Cardiac muscle cell (in vitro differentiated cells and primary cell): Measurements from ENCODE around the gene METTL26. TPM values are rescaled to one million over a fixed set of nuclear protein-coding genes. Genes with fewer than 3 reads are reported as not detected.

Source experiments
- DNase-seq, 2 donors: peaks; one replicate each; pipeline versions ENCODE4 v3.0.0 to v3.0.0-alpha.2; 2010 to 2017; ENCODE audit warnings: low read depth in 1 of 2, low spot score in 1 of 2
- H3K27ac ChIP-seq: fragments of 200-600 bp; sonication (generic); 2 replicates; pipeline ENCODE4 v1.5.1; 2016
- H3K27me3 ChIP-seq: fragments of 200-600 bp; sonication (generic); 2 replicates; pipeline ENCODE4 v1.6.0; 2016; ENCODE audit warnings: control low read depth
- H3K36me3 ChIP-seq: fragments of 200-600 bp; sonication (generic); 2 replicates; pipeline ENCODE4 v1.5.1; 2016; ENCODE audit warnings: control low read depth
- H3K4me1 ChIP-seq: fragments of 200-600 bp; sonication (generic); 2 replicates; pipeline ENCODE4 v1.8.1; 2017; ENCODE audit warnings: low read depth, mild to moderate bottlenecking, mixed run types
- H3K4me3 ChIP-seq: fragments of 200-600 bp; sonication (generic); 2 replicates; pipeline ENCODE4 v1.5.1; 2016; ENCODE audit warnings: mild to moderate bottlenecking
- H3K9me3 ChIP-seq: fragments of 200-600 bp; sonication (generic); 2 replicates; pipeline ENCODE4 v1.5.1; 2017; ENCODE audit warnings: low read depth, mild to moderate bottlenecking, control low read depth
- polyA plus RNA-seq: library from polyadenylated mRNA; unstranded; fragments of >200 nt; fragmentation: Nextera tagmentation; extraction: Ambion mirVana; gene quantifications from 2 replicates; pipeline ENCODE4 v1.2.1, GENCODE V29; 2016
- total RNA-seq: library from RNA; depleted of rRNA; stranded (reverse); fragments of >200 nt; gene quantifications from 2 replicates; pipeline ENCODE4 v1.2.3, GENCODE V29; 2016
- TF ChIP-seq, protein P1 (sequence below): IDR thresholded peaks from 2 replicates; pipeline ENCODE4 v1.5.1; 2012; ENCODE audit warnings: low read depth, mild to moderate bottlenecking, low read length

The METTL26 gene
- total and polyA plus RNA-seq, 2 experiments from 2014 or later = 153 to 196 TPM

- no peak for DNase-seq
- H3K9me3 ChIP-seq = no peaks in the 10 kb centered on the region
- TF ChIP-seq, protein P1, sequence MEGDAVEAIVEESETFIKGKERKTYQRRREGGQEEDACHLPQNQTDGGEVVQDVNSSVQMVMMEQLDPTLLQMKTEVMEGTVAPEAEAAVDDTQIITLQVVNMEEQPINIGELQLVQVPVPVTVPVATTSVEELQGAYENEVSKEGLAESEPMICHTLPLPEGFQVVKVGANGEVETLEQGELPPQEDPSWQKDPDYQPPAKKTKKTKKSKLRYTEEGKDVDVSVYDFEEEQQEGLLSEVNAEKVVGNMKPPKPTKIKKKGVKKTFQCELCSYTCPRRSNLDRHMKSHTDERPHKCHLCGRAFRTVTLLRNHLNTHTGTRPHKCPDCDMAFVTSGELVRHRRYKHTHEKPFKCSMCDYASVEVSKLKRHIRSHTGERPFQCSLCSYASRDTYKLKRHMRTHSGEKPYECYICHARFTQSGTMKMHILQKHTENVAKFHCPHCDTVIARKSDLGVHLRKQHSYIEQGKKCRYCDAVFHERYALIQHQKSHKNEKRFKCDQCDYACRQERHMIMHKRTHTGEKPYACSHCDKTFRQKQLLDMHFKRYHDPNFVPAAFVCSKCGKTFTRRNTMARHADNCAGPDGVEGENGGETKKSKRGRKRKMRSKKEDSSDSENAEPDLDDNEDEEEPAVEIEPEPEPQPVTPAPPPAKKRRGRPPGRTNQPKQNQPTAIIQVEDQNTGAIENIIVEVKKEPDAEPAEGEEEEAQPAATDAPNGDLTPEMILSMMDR = no peak
- no peaks in the 10 kb centered on the region for H3K36me3 ChIP-seq
- peak overlapping the region; percentile 1 for H3K27ac ChIP-seq
- no peaks in the 10 kb centered on the region for H3K27me3 ChIP-seq
- H3K4me3 ChIP-seq = no peak overlapping the region
- no peaks in the 10 kb centered on the region for H3K4me1 ChIP-seq
These were observed 25.2 kb upstream of the METTL26 start for GRCh38 chr16:661184-661821.

- no peak overlapping the region for H3K4me3 ChIP-seq
- TF ChIP-seq, protein P1 = peak; percentile 39
- DNase-seq = peak; percentile 86 to 96
- H3K4me1 ChIP-seq = no peaks in the 10 kb centered on the region
- H3K9me3 ChIP-seq = no peaks in the 10 kb centered on the region
- no peaks in the 10 kb centered on the region for H3K27me3 ChIP-seq
- H3K36me3 ChIP-seq = no peaks in the 10 kb centered on the region
- H3K27ac ChIP-seq = no peak overlapping the region
These were observed 24.5 kb upstream of the METTL26 start for GRCh38 chr16:660459-661183.

DNA sequence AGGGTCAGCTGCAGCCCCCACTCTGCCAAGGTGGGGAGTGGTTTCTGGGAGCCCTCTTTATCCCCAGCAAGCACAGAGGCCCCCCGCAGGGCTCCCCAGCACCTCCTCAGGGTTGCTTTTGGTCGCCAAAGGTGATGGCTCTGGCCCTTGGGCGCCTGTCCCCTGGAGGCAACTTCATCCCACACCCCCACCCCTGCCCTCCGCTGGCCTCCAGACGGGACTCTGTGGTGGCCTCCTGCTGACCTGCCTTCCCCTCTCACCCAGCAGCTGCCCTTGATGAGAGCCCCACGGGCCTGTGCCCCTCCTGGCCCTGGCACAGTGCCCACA, 24.0 kb upstream of the METTL26 start:
- DNase-seq = no peak
- Histone ChIP-seq H3K4me3 (no peak overlapping the region), H3K4me1 (no peaks in the 10 kb centered on the region), H3K36me3 (no peaks in the 10 kb centered on the region), H3K9me3 (no peaks in the 10 kb centered on the region), H3K27me3 (no peaks in the 10 kb centered on the region), H3K27ac (no peak overlapping the region)
- TF ChIP-seq, protein P1 = no peak

GRCh38 chr16:659618-660017, 23.5 kb upstream of the METTL26 start:
- DNase-seq = no peak
- H3K27me3 ChIP-seq = no peaks in the 10 kb centered on the region

DNA sequence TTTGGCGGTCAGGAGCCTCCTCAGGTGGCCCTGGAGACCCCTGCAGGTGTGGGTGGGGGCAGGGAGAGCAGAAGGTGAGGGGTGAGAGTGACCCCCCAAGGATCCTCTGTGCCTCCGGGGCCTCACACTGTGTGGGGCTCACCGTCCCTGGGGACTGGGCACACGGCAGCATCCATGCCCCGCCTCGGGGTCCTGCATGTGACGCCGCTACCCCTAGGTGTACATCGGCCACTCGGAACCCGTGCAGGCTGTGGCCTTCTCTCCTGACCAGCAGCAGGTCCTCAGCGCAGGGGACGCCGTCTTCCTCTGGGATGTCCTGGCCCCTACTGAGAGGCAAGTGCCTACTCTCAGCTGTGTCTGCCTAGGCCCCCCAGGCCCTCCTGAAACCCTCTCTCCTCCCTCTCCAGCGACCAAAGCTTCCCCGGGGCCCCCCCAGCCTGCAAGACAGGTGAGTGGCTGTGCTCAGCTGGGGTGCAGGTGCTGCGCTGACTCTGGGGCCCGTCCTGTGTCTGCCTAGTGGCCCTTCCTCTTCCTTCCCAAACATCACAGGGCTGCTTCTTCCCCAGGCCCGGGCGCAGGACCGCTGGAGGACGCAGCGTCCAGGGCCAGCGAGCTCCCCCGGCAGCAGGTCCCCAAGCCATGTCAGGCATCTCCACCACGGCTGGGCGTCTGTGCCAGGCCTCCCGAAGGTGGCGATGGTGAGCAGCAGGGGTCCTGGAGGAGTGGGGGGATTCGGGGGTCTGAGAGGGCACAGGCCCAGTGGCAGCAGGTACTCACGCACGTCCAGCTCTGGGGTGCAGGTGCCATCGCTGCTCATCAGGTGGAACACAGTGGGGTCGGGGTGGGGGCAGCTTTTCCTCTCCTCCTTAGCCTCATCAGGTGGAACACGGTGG, 22.8 kb upstream of the METTL26 start:
- H3K4me1 ChIP-seq = no peaks in the 10 kb centered on the region
- H3K4me3 ChIP-seq = no peak overlapping the region
- DNase-seq = no peak
- no peaks in the 10 kb centered on the region for H3K27me3 ChIP-seq
- H3K36me3 ChIP-seq = no peaks in the 10 kb centered on the region
- no peak overlapping the region for H3K27ac ChIP-seq
- TF ChIP-seq, protein P1 = peak; percentile 15
- no peaks in the 10 kb centered on the region for H3K9me3 ChIP-seq

More at GRCh38 chr16:659618-660017, 23.5 kb upstream of the METTL26 start:
- no peaks in the 10 kb centered on the region for H3K36me3 ChIP-seq
- H3K27ac ChIP-seq = no peak overlapping the region
- H3K4me1 ChIP-seq = no peaks in the 10 kb centered on the region
- H3K9me3 ChIP-seq = no peaks in the 10 kb centered on the region
- no peak overlapping the region for H3K4me3 ChIP-seq
- TF ChIP-seq, protein P1 = no peak
